ENCODE data around the gene PTPRU. TPM values are rescaled to one million over a fixed set of nuclear protein-coding genes. Genes with fewer than 3 reads are reported as not detected.

PTPRU gene
- total and polyA plus RNA-seq, 2 experiments from 2014 or later = 8.0 to 105 TPM

- peak; percentile 99 for ATAC-seq
- H3K27ac ChIP-seq (ENCODE audit: low read depth) = peak overlapping the region; percentile 67
- no peaks in the 10 kb centered on the region for H4K20me1 ChIP-seq (replicated peaks; ENCODE audit: insufficient read depth)
- peak; percentile 21; the same call in 1 of the 2 replicates for TF ChIP-seq ZNF331 (CRISPR knock-in tag; IDR thresholded peaks at IDR 0.05; ENCODE audit: low read depth)
- no peak for TF ChIP-seq EZH2phosphoT487 (IDR thresholded peaks at IDR 0.05; ENCODE audit: unreplicated experiment)
- TF ChIP-seq ZNF462 (CRISPR knock-in tag; IDR thresholded peaks at IDR 0.05) = peak; percentile 97
- no peak for TF ChIP-seq STAT1 (IDR thresholded peaks at IDR 0.05; ENCODE audit: unreplicated experiment)
- TF ChIP-seq, protein P1, sequence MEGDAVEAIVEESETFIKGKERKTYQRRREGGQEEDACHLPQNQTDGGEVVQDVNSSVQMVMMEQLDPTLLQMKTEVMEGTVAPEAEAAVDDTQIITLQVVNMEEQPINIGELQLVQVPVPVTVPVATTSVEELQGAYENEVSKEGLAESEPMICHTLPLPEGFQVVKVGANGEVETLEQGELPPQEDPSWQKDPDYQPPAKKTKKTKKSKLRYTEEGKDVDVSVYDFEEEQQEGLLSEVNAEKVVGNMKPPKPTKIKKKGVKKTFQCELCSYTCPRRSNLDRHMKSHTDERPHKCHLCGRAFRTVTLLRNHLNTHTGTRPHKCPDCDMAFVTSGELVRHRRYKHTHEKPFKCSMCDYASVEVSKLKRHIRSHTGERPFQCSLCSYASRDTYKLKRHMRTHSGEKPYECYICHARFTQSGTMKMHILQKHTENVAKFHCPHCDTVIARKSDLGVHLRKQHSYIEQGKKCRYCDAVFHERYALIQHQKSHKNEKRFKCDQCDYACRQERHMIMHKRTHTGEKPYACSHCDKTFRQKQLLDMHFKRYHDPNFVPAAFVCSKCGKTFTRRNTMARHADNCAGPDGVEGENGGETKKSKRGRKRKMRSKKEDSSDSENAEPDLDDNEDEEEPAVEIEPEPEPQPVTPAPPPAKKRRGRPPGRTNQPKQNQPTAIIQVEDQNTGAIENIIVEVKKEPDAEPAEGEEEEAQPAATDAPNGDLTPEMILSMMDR (conservative IDR thresholded peaks at IDR 0.05; ENCODE audit: low read depth in 2 of 2) = no peak
- TF ChIP-seq ZNF114 (CRISPR knock-in tag; IDR thresholded peaks at IDR 0.05) = no peak
- TF ChIP-seq, protein P2, sequence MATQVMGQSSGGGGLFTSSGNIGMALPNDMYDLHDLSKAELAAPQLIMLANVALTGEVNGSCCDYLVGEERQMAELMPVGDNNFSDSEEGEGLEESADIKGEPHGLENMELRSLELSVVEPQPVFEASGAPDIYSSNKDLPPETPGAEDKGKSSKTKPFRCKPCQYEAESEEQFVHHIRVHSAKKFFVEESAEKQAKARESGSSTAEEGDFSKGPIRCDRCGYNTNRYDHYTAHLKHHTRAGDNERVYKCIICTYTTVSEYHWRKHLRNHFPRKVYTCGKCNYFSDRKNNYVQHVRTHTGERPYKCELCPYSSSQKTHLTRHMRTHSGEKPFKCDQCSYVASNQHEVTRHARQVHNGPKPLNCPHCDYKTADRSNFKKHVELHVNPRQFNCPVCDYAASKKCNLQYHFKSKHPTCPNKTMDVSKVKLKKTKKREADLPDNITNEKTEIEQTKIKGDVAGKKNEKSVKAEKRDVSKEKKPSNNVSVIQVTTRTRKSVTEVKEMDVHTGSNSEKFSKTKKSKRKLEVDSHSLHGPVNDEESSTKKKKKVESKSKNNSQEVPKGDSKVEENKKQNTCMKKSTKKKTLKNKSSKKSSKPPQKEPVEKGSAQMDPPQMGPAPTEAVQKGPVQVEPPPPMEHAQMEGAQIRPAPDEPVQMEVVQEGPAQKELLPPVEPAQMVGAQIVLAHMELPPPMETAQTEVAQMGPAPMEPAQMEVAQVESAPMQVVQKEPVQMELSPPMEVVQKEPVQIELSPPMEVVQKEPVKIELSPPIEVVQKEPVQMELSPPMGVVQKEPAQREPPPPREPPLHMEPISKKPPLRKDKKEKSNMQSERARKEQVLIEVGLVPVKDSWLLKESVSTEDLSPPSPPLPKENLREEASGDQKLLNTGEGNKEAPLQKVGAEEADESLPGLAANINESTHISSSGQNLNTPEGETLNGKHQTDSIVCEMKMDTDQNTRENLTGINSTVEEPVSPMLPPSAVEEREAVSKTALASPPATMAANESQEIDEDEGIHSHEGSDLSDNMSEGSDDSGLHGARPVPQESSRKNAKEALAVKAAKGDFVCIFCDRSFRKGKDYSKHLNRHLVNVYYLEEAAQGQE (IDR thresholded peaks at IDR 0.05; ENCODE audit: unreplicated experiment) = no peak
- no peak for TF ChIP-seq NANOG (IDR thresholded peaks at IDR 0.05; ENCODE audit: borderline replicate concordance)
- H3K27me3 Mint-ChIP-seq (ENCODE audit: insufficient read depth, low read depth, poor library complexity) = peaks cover 7% of the 10 kb centered on the region
- H3K36me3 ChIP-seq (ENCODE audit: insufficient read depth) = 0 out of 2 replicates have a peak, but pooled peaks cover 9% of the 10 kb centered on the region
- H3F3A ChIP-seq (replicated peaks; ENCODE audit: low read depth) = no peaks in the 10 kb centered on the region
- H3K4me3 Mint-ChIP-seq = peak overlapping the region; percentile 48; the same call in 2 of the 3 replicates
- no peaks in the 10 kb centered on the region for H3K9me3 Mint-ChIP-seq
- no peaks in the 10 kb centered on the region for H3K9me2 ChIP-seq (ENCODE audit: insufficient read depth)
- H3K36me3 Mint-ChIP-seq (ENCODE audit: low read depth) = peaks cover 9% of the 10 kb centered on the region
- peak overlapping the region; percentile 71 for H3K4me2 ChIP-seq
- peak overlapping the region; percentile 34; the same call in 1 of the 2 replicates for H3K27ac Mint-ChIP-seq
- peaks cover 23% of the 10 kb centered on the region for H3K4me1 ChIP-seq (ENCODE audit: insufficient read depth)
- DNase-seq (ENCODE audit: low spot score) = peak; percentile 93
- H3K4me1 Mint-ChIP-seq = peaks cover 24% of the 10 kb centered on the region
- H3K27me3 ChIP-seq (ENCODE audit: insufficient read depth) = no peaks in the 10 kb centered on the region
- peak overlapping the region; percentile 29; the same call in 1 of the 2 replicates for H3K4me3 ChIP-seq
- H2AFZ ChIP-seq = no peak overlapping the region
- no peaks in the 10 kb centered on the region for H3K79me2 ChIP-seq (replicated peaks; ENCODE audit: insufficient read depth)
Observed at GRCh38 chr1:29271724-29272123, 35.4 kb downstream of the PTPRU start.

All from GM23338 (cell line).